OCI-LY1 (cell line): Measurements from ENCODE around the gene ANO8.

Experiments
- CTCF ChIP-seq: fragments of 200-600 bp; sonication (generic), shearing (Covaris generic); IDR thresholded peaks from 2 replicates; pipeline ENCODE4 v1.5.1; 2017; ENCODE audit warnings: mild to moderate bottlenecking, antibody characterized with exemption, low read length, moderate library complexity, mixed read lengths
- EZH2 ChIP-seq: fragments of 200-600 bp; sonication (generic), shearing (Covaris generic); IDR thresholded peaks from 2 replicates; pipeline ENCODE4 v1.8.0; 2017; ENCODE audit warnings: borderline replicate concordance, mixed run types, mild to moderate bottlenecking, antibody characterized with exemption, low read length, moderate library complexity, mixed read lengths

- TF ChIP-seq CTCF (no peak), EZH2 (no peak)
Observed at GRCh38 chr19:17357724-17358123, 23.1 kb upstream of the ANO8 start.
